Cardiac fibroblast (primary cell): Measurements from ENCODE around the gene TSPAN2.

Experiments
- DNase-seq, 2 donors: peaks; one replicate each; pipeline versions ENCODE4 v3.0.0 to v3.0.0-alpha.2; 2010; ENCODE audit warnings: low read depth in 2 of 2
- H3K4me3 ChIP-seq, 2 donors: replicated peaks in 1 of 2; 1 replicate in 1 of 2; 2 replicates in 1 of 2; pipeline ENCODE4 v1.5.1; 2011; ENCODE audit warnings: low read depth in 2 of 2, low read length in 2 of 2, mild to moderate bottlenecking in 2 of 2, moderate library complexity in 1 of 2
- TF ChIP-seq, protein P1 (sequence below): IDR thresholded peaks from one replicate; pipeline ENCODE4 v1.5.1; 2011; ENCODE audit warnings: low read depth, mild to moderate bottlenecking, low read length, inconsistent platforms

Gene TSPAN2

DNA sequence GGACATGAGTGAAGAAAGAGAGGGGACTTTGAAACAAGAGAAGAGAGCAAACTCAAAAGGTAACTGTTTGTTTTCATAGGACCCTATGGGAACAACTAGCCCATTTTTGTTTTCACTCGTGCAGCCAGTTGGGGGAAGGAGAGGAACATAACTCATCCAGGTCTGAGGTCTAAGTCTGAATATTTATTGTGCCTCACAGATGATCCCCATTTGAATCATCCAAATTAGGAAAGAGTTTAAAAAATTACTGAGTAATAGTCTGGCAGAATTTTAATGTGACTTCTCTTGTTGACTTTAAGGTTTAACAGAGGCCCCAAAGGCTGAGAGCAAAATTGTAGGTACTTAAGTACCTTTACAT lies 10.4 kb upstream of the TSPAN2 start:
- H3K4me3 ChIP-seq = no peak overlapping the region
- TF ChIP-seq, protein P1, sequence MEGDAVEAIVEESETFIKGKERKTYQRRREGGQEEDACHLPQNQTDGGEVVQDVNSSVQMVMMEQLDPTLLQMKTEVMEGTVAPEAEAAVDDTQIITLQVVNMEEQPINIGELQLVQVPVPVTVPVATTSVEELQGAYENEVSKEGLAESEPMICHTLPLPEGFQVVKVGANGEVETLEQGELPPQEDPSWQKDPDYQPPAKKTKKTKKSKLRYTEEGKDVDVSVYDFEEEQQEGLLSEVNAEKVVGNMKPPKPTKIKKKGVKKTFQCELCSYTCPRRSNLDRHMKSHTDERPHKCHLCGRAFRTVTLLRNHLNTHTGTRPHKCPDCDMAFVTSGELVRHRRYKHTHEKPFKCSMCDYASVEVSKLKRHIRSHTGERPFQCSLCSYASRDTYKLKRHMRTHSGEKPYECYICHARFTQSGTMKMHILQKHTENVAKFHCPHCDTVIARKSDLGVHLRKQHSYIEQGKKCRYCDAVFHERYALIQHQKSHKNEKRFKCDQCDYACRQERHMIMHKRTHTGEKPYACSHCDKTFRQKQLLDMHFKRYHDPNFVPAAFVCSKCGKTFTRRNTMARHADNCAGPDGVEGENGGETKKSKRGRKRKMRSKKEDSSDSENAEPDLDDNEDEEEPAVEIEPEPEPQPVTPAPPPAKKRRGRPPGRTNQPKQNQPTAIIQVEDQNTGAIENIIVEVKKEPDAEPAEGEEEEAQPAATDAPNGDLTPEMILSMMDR = no peak
- peak in 1 of 2 donors; percentile 61 for DNase-seq

DNA sequence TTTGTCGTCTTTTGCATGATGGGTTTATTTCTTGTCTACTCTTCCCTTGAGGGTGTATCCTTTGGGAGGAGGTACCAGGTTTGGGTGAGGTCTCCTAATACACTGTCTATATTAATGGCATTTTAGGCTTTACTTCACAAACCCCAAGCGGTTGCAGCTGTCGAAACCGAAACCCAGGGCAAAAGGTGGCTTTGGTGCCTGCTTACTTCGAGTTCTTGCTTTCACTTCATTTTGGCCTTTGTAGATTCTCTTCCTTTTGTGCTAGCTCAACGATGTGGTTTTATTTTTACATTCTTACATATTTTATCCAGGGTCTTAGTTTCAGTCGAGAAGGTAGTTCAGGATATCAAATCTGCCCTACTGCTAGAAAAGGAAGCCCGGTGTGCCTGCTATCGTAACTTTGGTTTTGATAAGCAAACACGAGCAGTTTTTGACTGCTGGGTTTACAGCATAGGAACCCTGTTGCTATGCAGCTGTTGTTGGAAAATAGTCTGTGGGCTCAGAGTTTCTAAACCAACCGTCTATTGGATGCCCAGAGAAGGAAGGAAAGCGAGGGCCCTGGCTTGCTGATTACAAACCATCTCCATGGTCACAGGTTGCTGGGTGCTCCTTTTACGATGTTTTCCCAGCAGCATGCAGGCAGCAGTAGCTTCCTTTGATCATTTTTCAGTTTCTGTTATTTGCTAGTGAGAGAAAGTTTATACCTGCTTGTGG lies 9.8 kb upstream of the TSPAN2 start:
- peak; percentile 32 to 45 for DNase-seq
- TF ChIP-seq, protein P1 = no peak
- H3K4me3 ChIP-seq = no peak overlapping the region

DNA sequence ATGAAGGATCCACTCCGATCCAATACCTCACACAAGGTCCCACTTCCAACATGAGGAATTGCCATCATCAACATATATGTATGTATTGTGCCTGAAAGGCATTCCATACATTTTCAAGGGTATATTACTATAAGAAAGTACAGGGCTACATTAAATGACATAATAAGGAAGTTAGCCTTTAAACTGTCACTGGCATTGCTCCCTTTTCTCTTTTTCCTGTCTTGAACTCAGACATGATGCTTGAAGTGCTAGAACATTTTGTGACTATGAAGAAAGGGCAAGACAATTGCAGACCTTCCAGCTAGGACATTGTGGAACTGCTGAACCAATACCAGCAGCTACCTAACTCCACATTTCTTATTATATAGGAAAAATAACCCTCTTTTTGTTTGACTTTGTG lies 2.9 kb upstream of the TSPAN2 start:
- DNase-seq = no peak
- TF ChIP-seq, protein P1 = no peak
- H3K4me3 ChIP-seq = no peak overlapping the region

DNA sequence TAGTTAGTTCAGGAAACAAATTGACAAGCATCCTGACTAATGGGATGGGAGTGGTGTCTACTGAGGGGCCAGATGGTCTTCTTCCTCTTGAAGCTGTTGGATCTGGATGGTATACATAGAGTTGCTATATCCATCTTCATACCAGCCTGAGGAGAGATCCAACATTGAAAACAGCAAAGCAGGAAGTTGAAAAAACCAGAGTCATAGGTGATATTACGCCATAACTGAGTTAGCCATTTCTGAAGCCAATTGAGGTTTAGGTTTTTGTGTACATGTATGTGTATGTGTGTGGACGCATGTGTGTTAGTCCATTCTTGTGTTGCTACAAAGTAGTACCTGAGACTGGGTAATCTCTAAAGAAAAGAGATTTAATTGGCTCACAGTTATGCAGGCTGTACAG lies 2.3 kb upstream of the TSPAN2 start:
- DNase-seq = no peak
- no peak overlapping the region for H3K4me3 ChIP-seq
- TF ChIP-seq, protein P1 = no peak

DNA sequence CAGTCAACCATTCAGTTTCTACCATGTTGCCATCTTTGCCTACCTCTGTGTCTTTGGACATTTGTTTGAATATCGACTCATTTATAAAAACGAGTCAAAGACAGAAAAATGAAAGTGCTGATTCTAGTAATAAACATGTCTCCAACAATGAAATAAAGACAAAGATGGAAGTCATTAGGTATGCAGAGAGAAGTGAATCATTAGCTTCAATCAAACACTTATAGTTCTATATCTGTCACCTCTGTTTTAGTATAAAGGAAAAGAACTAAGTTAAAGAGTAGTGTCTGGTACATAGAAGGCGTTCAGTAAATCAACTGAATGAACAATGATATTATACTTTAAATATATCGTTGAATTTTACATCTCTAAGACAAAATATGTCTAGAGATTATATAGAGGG lies 1.7 kb upstream of the TSPAN2 start:
- H3K4me3 ChIP-seq = no peak overlapping the region
- DNase-seq = no peak
- TF ChIP-seq, protein P1 = no peak

DNA sequence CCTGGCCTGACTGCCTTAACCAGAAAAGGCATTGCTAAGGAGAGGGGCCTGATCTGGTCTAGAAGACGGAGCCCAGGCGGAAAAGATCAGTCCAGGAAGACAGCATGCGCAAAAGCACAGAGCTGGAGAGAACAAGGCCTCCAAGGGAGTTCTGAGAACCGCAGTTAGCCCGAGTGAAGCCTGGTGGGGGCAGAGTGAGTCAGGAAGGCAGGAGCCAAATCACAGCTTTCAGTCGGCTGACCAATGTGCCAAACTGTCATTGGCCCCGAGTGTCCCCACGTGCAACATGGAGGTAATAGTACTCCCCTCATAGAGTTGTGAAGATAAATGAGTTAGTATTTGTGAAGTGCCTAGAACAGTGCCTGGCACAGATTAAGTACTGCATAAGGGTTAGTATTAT lies 1.2 kb upstream of the TSPAN2 start:
- TF ChIP-seq, protein P1 = no peak
- H3K4me3 ChIP-seq = no peak overlapping the region
- peak in 1 of 2 donors; percentile 43 for DNase-seq

DNA sequence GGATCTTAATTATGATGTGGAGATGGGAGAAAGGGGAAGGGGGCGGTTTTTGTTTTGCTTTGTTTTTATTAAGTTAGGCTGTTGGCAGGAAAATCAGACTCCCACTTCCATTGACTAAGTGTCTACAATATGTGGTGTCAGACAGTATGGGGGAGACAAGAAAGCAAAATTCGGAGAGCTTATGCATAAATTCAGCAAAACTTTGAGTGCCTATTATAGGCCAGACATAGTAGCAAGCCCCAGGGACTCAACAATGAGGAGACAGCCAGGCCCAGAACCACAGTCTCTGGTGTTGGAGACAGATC lies 835 bp upstream of the TSPAN2 start:
- DNase-seq = peak in 1 of 2 donors; percentile 17
- no peak overlapping the region for H3K4me3 ChIP-seq
- TF ChIP-seq, protein P1 = no peak
